Glomerular visceral epithelial cell (primary cell): ENCODE results near the gene ANO9.
"Not testable (repeated sequence)": the region's sequence is repeated elsewhere in the genome, so short reads cannot be mapped to it uniquely, and the experiment has no call there.

Experiments used
- DNase-seq: peaks from one replicate; pipeline ENCODE4 v3.0.0-alpha.2; 2016; ENCODE audit errors: extremely low spot score

ANO9 gene

GRCh38 chr11:403761-404431 is 37.9 kb downstream of the ANO9 start:
- no peak for DNase-seq

GRCh38 chr11:403021-403760 is 38.6 kb downstream of the ANO9 start:
- no peak for DNase-seq

- DNase-seq: not testable (repeated sequence)
Measured at GRCh38 chr11:401196-401595, 40.6 kb downstream of the ANO9 start.

DNA sequence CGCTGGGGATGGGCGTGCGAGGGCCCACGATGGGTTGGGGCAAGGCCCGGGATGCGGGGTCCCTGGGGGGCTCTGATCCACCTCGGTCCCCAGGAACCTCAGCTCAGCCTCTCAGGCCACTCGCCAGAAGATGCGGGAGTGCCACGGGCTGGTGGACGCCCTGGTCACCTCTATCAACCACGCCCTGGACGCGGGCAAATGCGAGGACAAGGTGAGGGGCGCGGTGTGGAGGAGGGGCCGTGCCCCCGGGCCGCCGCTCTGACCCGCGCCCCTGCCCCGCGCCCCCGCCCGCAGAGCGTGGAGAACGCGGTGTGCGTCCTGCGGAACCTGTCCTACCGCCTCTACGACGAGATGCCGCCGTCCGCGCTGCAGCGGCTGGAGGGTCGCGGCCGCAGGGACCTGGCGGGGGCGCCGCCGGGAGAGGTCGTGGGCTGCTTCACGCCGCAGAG is 41.5 kb downstream of the ANO9 start:
- no peak for DNase-seq

DNA sequence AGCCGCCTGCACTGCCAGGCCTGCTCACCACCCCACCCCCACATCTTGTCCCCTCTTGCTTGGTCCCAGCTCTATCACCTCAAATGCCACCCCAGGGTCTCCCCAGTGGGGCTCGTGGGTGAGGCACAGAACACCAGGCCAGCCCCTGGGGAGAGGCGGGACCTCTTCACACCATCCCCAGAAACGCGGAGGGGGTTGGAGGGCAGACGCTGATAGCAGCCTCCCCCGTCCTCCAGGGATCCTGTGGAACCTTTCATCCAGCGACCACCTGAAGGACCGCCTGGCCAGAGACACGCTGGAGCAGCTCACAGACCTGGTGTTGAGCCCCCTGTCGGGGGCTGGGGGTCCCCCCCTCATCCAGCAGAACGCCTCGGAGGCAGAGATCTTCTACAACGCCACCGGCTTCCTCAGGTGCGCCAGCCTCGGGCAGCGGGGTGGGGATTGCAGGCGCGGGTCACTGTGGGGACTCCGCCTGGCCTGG is 42.0 kb downstream of the ANO9 start:
- DNase-seq: no peak

GRCh38 chr11:398826-399225 is 43.0 kb downstream of the ANO9 start:
- DNase-seq: no peak

DNA sequence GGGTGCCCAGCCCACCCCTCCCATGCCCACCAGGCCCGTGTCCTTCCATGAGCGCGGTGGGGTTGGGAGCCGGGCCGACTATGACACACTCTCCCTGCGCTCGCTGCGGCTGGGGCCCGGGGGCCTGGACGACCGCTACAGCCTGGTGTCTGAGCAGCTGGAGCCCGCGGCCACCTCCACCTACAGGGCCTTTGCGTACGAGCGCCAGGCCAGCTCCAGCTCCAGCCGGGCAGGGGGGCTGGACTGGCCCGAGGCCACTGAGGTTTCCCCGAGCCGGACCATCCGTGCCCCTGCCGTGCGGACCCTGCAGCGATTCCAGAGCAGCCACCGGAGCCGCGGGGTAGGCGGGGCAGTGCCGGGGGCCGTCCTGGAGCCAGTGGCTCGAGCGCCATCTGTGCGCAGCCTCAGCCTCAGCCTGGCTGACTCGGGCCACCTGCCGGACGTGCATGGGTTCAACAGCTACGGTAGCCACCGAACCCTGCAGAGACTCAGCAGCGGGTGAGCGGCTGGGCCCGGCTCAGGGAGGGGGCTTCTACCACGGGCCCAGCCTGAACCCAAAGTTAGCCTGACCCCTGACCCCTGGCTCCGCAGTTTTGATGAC is 44.8 kb downstream of the ANO9 start:
- peak; percentile 80 for DNase-seq

GRCh38 chr11:396511-396947 is 45.3 kb downstream of the ANO9 start:
- DNase-seq: peak; percentile 60

DNA sequence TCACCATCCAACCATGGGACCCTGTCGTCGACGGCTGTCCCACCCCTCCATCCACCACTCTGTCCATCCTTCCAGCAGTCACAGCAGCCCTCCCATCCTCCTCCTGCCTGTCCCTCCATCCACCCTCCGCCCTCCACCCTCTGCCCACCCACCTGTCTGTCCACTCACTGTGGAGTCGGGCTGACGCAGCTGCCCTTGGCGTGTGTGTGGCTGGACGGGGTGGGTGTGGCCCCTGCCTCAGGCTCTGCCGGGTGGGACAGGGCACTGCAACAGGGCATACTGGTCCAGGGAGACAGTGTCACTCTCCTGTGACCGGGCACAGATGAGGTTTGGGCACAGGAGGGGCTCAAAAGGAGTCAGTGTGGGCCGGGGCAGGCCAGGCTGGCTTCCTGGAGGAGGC is 45.9 kb downstream of the ANO9 start:
- DNase-seq: no peak

GRCh38 chr11:394858-395655 is 46.8 kb downstream of the ANO9 start:
- no peak for DNase-seq

DNA sequence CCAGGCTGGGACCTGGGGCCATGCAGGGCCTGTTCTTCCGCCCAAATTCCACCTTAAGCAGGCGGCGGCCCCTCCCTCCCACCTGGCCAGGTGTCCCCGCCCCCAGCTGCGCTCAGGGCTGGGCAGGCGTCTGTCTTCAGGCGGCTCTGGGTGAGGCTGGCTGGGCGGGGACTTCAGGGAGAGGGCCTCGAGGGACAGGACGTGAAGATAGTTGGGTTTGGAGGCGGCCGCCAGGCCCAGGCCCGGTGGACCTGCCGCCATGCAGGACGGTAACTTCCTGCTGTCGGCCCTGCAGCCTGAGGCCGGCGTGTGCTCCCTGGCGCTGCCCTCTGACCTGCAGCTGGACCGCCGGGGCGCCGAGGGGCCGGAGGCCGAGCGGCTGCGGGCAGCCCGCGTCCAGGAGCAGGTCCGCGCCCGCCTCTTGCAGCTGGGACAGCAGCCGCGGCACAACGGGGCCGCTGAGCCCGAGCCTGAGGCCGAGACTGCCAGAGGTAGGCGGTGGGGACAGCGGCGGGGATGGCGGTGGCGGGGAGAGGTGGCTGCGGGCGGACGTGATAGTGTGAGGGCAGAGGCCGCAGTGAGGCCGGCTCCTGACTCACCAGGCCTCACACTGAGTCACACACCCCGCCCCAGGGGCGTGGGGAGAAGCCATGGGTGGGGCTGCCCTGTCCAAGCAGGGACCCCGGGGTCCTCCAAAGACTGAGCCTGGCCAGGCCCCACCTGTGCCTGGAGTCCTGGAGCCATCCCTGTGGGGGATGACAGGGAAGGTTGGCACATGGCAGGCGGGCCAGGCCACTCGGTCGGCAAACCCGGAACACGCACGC is 47.6 kb downstream of the ANO9 start, which contains the start of gene PKP3:
PKP3 (plus strand) TSS at position 176 of the 824 bp plus-strand sequence; CDS start at position 260, 84 bp downstream.
- peak; percentile 63 for DNase-seq

DNA sequence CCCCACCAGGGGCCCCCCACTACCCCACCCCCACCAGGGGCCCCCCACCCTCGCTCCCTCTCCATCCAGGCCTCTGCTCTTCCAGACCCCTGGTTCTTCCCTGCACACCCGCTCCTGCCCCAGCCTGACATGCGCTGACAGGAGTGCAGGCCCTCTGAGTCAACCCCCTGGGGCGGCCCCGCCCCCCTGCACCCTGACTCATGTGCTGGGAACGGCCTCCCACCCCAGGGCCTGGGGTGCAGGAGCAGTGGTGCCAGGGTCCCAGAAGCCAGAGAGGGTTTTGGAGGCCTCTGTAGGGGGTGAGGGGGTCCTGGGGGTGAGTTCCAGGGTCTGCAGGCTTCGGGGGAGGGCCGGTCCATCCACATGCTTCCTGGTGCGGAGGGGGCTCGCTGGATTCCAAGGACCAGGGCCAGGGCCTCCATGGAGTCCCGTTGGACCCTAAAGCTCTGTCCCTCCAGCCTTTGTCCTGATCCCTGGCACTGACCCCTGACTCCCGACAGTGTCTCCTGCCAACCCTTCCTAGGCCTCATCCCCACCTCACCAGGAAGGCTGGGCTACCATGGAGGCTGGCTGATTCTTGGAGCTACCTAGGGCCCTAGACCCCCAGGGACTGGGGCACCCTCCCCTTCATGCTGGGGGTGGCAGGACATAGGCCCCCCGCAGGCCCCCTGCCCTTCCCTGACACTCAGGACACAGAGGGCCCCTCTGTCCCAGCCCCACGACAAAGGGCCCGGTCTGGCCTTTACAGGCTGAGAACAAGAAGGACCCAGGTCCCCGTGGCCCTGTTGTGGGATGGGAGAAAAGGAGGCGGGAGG is 48.4 kb downstream of the ANO9 start:
- peak; percentile 76 for DNase-seq

DNA sequence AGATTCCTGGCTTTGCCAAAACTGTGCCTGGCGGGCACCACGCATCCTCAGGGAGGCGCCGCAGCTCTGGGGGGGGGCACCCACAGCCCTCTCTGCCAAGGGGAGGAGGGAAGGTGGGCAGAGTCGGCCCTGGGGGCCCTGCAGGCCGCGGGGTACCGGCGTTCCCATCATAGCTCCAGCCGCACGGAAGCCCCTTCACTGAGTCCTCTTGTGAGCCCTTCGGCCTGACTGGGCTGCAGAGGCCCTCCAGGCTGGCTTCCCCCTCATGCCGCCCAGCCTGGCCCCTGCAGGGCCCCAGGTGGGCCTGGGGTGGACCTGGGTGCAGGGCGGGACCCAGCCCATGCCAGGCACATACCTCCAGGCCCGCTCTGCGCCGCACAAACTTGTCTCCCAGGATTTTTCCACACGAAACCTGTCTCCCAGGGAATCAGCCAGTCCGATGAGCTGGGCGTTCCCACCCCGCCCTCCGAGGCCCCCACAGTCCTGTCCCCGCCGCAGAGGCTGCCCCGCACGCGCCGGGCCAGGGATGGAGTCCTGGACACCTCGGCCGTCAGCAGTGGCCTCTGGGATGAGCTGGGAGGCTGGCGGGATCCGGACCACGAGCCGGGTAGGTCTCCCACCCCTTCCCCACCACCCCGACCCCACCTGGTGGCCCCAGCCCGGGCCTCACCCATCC is 49.6 kb downstream of the ANO9 start:
- DNase-seq: no peak

DNA sequence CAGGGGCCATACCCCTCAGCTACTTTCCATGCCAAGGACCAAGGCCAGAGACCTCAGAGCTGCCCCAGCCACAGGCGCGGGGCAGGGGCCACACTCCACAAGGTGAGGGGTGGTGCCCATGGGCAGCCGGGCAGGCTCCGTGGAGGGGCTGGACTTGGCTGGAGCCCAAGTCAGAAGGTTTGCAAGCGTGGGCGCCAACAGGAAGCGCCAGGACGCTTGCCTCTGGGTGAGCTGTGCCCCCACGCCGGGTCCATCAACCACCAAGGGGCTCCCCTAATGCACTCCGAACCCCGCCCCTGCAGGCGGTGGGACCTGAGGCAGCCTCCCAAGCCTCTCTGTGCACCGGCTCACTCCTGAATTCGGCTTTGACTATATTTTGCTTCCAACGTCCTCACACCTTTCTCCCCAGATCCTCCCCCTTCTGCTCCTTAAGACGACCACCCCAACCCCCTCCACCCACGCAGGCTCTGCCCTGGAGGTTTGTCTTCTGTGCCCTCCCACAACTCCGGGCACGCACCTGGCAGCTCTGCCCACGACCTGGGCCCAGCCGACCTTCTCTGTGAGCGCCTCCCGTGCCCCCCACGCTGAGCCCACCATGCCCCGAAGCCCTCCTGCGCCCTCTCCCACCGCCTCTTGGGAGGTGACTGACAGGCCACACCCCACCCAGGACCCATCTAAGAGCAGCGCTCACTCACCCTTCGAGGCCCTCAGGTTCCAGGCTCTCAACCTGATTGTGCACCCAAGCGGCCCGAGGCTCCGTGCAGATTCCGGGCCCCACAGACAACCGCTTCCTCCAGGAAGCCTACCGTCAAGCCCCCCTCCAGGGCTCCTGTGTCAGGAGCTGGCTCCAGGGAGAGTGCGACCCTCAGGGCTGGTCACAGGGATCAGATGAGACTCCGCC is 50.4 kb downstream of the ANO9 start:
- no peak for DNase-seq

DNA sequence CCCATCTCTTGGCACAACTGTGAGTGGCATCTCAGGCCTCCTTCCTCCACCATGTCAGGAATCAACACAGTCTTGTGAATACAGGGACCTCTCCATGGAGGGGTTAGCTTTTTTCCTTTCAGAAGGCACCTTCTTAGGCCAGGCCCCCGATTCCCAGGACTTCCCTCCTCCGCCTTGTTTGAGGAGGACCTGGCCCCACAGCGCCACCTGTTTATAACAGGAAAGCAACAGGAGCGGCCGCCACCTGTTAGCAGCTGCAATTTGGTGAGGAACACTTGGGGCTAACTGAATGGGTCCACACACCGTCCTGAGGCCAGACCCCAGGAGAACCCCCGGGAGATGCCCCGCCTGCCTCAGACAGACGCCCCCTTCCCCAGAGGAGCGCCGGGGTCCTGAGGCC is 51.6 kb downstream of the ANO9 start:
- DNase-seq: no peak

- not testable (repeated sequence) for DNase-seq
Measured at GRCh38 chr11:389369-389768, 52.4 kb downstream of the ANO9 start.

DNA sequence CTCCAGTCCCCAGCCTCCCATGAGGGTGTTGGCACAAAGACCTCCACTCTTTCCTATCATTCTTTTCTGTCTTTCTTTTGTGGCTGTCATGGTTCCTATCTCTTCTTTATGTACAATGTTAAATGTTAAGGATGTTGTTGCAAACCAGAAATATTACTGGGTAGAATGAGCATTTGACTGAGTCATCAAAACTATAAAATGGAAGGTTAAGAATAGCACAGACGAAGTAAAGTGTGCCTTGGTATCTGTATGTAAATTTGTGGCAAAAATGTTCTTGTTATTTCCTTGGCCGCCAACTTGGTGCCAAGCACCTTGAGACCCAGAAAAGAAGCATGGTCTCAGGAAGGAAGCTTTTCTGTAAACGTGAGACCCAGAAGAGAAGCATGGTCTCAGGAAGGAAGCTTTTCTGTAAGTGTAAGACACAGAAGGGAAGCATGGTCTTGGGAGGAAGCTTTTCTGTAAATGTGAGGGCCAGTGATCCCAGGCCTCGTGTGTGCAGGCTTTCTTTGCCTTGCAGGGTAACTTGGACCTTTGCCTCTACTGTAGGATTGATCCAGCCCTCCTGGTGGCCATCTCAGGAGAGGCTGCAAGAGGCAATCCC is 54.5 kb downstream of the ANO9 start:
- DNase-seq: no peak

DNA sequence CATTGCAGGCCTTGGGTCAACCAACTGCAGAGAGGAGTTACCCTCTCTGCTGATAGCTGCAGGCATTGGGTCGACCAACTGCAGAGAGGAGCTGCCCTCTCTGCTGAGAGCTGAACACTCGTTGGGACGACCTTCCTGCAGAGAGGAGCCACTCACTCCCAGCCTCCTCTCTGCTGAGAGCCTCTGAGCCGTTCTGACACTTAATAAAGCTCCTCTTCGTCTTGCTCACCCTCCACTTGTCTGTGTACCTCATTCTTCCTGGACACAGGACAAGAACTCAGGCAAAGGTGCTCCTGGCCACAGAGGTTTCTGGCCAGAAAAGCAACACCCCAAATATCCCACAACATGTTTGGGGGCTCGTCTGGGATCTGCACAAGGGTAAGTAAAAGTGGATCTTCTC is 55.3 kb downstream of the ANO9 start:
- no peak for DNase-seq
